GM12878 (cell line): Measurements from ENCODE around the gene ZNRF3. TPM values are rescaled to one million over a fixed set of nuclear protein-coding genes. Genes with fewer than 3 reads are reported as not detected.

Source experiments
- BCL11A ChIP-seq: IDR thresholded peaks from 2 replicates; pipeline ENCODE4 v1.6.1; 2011; ENCODE audit warnings: low read depth, low read length
- BHLHE40 ChIP-seq, 2 experiments: fragments of 450-650 bp in 1 of 2; IDR thresholded peaks; 2 replicates each; pipeline ENCODE4 v1.6.1; 2011 to 2017; ENCODE audit warnings: low read depth in 2 of 2, borderline replicate concordance in 1 of 2, improper control_type of control experiment in 1 of 2, low read length in 1 of 2, mild to moderate bottlenecking in 1 of 2
- EGR1 ChIP-seq, 2 experiments: IDR thresholded peaks; 1 replicate in 1 of 2; 2 replicates in 1 of 2; pipeline ENCODE4 v1.6.1; 2011 to 2012; ENCODE audit warnings: low read depth in 2 of 2, low read length in 2 of 2, borderline replicate concordance in 1 of 2, mild to moderate bottlenecking in 1 of 2, moderate library complexity in 1 of 2
- ESRRA ChIP-seq: IDR thresholded peaks from 2 replicates; pipeline ENCODE4 v1.6.1; 2012; ENCODE audit warnings: mild to moderate bottlenecking, low read length, improper control_type of control experiment
- FOXM1 ChIP-seq: IDR thresholded peaks from 2 replicates; pipeline ENCODE4 v1.6.1; 2012; ENCODE audit warnings: low read depth, mild to moderate bottlenecking, inconsistent platforms, low read length, moderate library complexity
- IKZF2 ChIP-seq, 2 experiments: fragments of 450-650 bp; IDR thresholded peaks; 2 replicates each; pipeline ENCODE4 v1.6.1; 2017; ENCODE audit warnings: mild to moderate bottlenecking in 2 of 2, moderate library complexity in 2 of 2
- LARP7 ChIP-seq: fragments of 450-650 bp; IDR thresholded peaks from 2 replicates; pipeline ENCODE4 v1.6.1; 2017; ENCODE audit warnings: mild to moderate bottlenecking
- NFIC ChIP-seq: IDR thresholded peaks from 2 replicates; pipeline ENCODE4 v1.6.1; 2012; ENCODE audit warnings: low read depth, mild to moderate bottlenecking, inconsistent platforms, low read length, moderate library complexity
- NR2F1 ChIP-seq: fragments of 450-650 bp; conservative IDR thresholded peaks from 2 replicates; pipeline ENCODE4 v1.6.1; 2017; ENCODE audit warnings: mild to moderate bottlenecking
- PBX3 ChIP-seq: IDR thresholded peaks from 2 replicates; pipeline ENCODE4 v1.6.1; 2011; ENCODE audit warnings: mild to moderate bottlenecking, low read depth, low read length, moderate library complexity; ENCODE audit not compliant: insufficient replicate concordance
- POLR2AphosphoS5 ChIP-seq: IDR thresholded peaks from 2 replicates; pipeline ENCODE4 v1.6.1; 2011; ENCODE audit warnings: mild to moderate bottlenecking, low read length, inconsistent platforms
- RELA ChIP-seq: fragments of 450-650 bp; IDR thresholded peaks from 2 replicates; pipeline ENCODE4 v1.8.0; 2014; ENCODE audit warnings: borderline replicate concordance; ENCODE audit not compliant: partially characterized antibody
- RELB ChIP-seq: fragments of 450-650 bp; IDR thresholded peaks from 2 replicates; pipeline ENCODE4 v1.6.1; 2017; ENCODE audit warnings: low read depth, mild to moderate bottlenecking, moderate library complexity
- REST ChIP-seq: IDR thresholded peaks from 2 replicates; pipeline ENCODE4 v1.6.1; 2012; ENCODE audit warnings: mild to moderate bottlenecking, low read depth, low read length
- RFX5 ChIP-seq: IDR thresholded peaks from 2 replicates; pipeline ENCODE4 v1.6.1; 2011; ENCODE audit warnings: low read depth, low read length, improper control_type of control experiment
- SREBF2 ChIP-seq: IDR thresholded peaks from 2 replicates; pipeline ENCODE4 v1.6.1; 2012; ENCODE audit warnings: mild to moderate bottlenecking, low read length
- TCF12 ChIP-seq: IDR thresholded peaks from 2 replicates; pipeline ENCODE4 v1.6.1; 2011; ENCODE audit warnings: low read depth, mild to moderate bottlenecking, low read length
- YBX1 ChIP-seq: fragments of 450-650 bp; IDR thresholded peaks from 2 replicates; pipeline ENCODE4 v1.6.1; 2016; ENCODE audit warnings: antibody characterized with exemption
- ZBTB33 ChIP-seq: fragments of 450-650 bp; IDR thresholded peaks from 2 replicates; pipeline ENCODE4 v1.6.1; 2017; ENCODE audit warnings: mild to moderate bottlenecking
- ZBTB4 ChIP-seq: fragments of 450-650 bp; formaldehyde crosslinking; IDR thresholded peaks from 2 replicates; pipeline ENCODE4 v1.4.0; 2022; ENCODE audit warnings: mild to moderate bottlenecking, moderate library complexity
- polyA plus RNA-seq, 11 experiments: library from polyadenylated mRNA; depleted of rRNA in 4 of 11; unstranded in 6 of 11; stranded (reverse) in 5 of 11; fragments of >200 nt; fragmentation: Nextera tagmentation in 4 of 11; fragmentation: Illumina TruSeq in 1 of 11; extraction: Ambion mirVana in 4 of 11; extraction: Trizol in 1 of 11; gene quantifications; 1 replicate in 1 of 11; 2 replicates in 10 of 11; pipeline versions ENCODE4 v1.2.1 to v1.2.3, GENCODE V29; 2011 to 2016; ENCODE audit warnings: inconsistent platforms in 2 of 11, missing spikeins in 2 of 11, low read depth in 1 of 11
- total RNA-seq, 4 experiments: library from RNA; depleted of rRNA in 3 of 4; stranded (reverse); fragments of >200 nt in 3 of 4; fragmentation: Illumina TruSeq in 1 of 4; extraction: Trizol in 1 of 4; gene quantifications; 2 replicates each; pipeline versions ENCODE4 v1.2.1 to v1.2.3, GENCODE V29; 2013 to 2021

ZNRF3 gene
- total and polyA plus RNA-seq, 10 of the 15 experiments (the other 5 are each of a cell fraction or from before 2014, with no cell fraction given), result 0.05 to 2.4 (median 0.46) TPM

GRCh38 chr22:28909375-28909774 is 26.0 kb downstream of the ZNRF3 start (continued):
- TF ChIP-seq REST, result no peak
- no peak for TF ChIP-seq YBX1
- peak; percentile 37 for TF ChIP-seq RELA
- TF ChIP-seq EGR1 (IDR thresholded peaks at IDR 0.05; ENCODE audit: borderline replicate concordance in 1 of 2, low read depth in 2 of 2, low read length in 2 of 2), result peak in 1 of 2 experiments; percentile 92; a peak in 2 of 3 replicates
- 0 out of 2 replicates have a peak, but pooled peaks have one; percentile 25 for TF ChIP-seq TCF12
- TF ChIP-seq ESRRA, result no peak
- peak; percentile 50; the same call in 1 of the 2 replicates for TF ChIP-seq BCL11A
- TF ChIP-seq IKZF2 (IDR thresholded peaks at IDR 0.05), result peak; percentile 83 to 84
- peak; percentile 49 to 66; a peak in 3 of 4 replicates for TF ChIP-seq BHLHE40 (IDR thresholded peaks at IDR 0.05; ENCODE audit: borderline replicate concordance in 1 of 2, low read depth in 2 of 2, low read length in 1 of 2)
- no peak for TF ChIP-seq RFX5
- 0 out of 2 replicates have a peak, but pooled peaks have one; percentile 39 for TF ChIP-seq NR2F1
- peak; percentile 68; the same call in 1 of the 2 replicates for TF ChIP-seq FOXM1
- TF ChIP-seq PBX3, result no peak
- peak; percentile 53 for TF ChIP-seq NFIC
- no peak for TF ChIP-seq POLR2AphosphoS5
- no peak for TF ChIP-seq SREBF2
- TF ChIP-seq LARP7, result no peak
- no peak for TF ChIP-seq ZBTB33
- TF ChIP-seq ZBTB4 (CRISPR knock-in tag), result no peak
- TF ChIP-seq RELB, result peak; percentile 80
